Measurements from ENCODE around the gene CCL27. TPM values are rescaled to one million over a fixed set of nuclear protein-coding genes. Genes with fewer than 3 reads are reported as not detected.
A peak's percentile ranks its signal among the peaks of the same experiment; 100 is the strongest.

CCL27 gene
- total RNA-seq, 1 donor from 2014 or later, result 0.78 TPM

GRCh38 chr9:34628656-34629490 is 33.6 kb downstream of the CCL27 start, which contains the start of gene ARID3C:
TSS of gene ARID3C (minus strand) at chr9:34629066. CDS start at chr9:34628014, 1,052 bp downstream.
- peaks cover 12% of the 10 kb centered on the region for H3K4me1 Mint-ChIP-seq (ENCODE audit: unreplicated experiment)
- peaks cover 66% of the 10 kb centered on the region for H3K27me3 Mint-ChIP-seq (ENCODE audit: unreplicated experiment)
- TF ChIP-seq CTCF (IDR thresholded peaks at IDR 0.05), result no peak
- no peaks in the 10 kb centered on the region for H3K36me3 Mint-ChIP-seq (ENCODE audit: unreplicated experiment)
- H3K27ac Mint-ChIP-seq (ENCODE audit: unreplicated experiment), result no peak within 1 kb of the TSS
- H3K9me3 Mint-ChIP-seq (ENCODE audit: unreplicated experiment), result no peaks in the 10 kb centered on the region
- H3K4me3 Mint-ChIP-seq (ENCODE audit: unreplicated experiment), result peak within 1 kb of the TSS; percentile 75
- no peak for DNase-seq (ENCODE audit: extremely low spot score, unreplicated experiment)

- DNase-seq (ENCODE audit: extremely low spot score, unreplicated experiment), result no peak
- Mint-ChIP-seq H3K4me3 (ENCODE audit: unreplicated experiment) (peak overlapping the region; percentile 75), H3K4me1 (ENCODE audit: unreplicated experiment) (peaks cover 12% of the 10 kb centered on the region), H3K9me3 (ENCODE audit: unreplicated experiment) (no peaks in the 10 kb centered on the region), H3K36me3 (ENCODE audit: unreplicated experiment) (no peaks in the 10 kb centered on the region), H3K27ac (ENCODE audit: unreplicated experiment) (no peak overlapping the region), H3K27me3 (ENCODE audit: unreplicated experiment) (peaks cover 66% of the 10 kb centered on the region)
- no peak for TF ChIP-seq CTCF (IDR thresholded peaks at IDR 0.05)
Observed at GRCh38 chr9:34627716-34628655, 34.5 kb downstream of the CCL27 start.

GRCh38 chr9:34625186-34625486 is 37.3 kb downstream of the CCL27 start:
- H3K4me1 Mint-ChIP-seq (ENCODE audit: unreplicated experiment), result peaks cover 17% of the 10 kb centered on the region
- no peak for TF ChIP-seq CTCF (IDR thresholded peaks at IDR 0.05)
- H3K4me3 Mint-ChIP-seq (ENCODE audit: unreplicated experiment), result no peak overlapping the region

GRCh38 chr9:34624475-34625185 is 37.8 kb downstream of the CCL27 start:
- no peak overlapping the region for H3K4me3 Mint-ChIP-seq (ENCODE audit: unreplicated experiment)
- H3K36me3 Mint-ChIP-seq (ENCODE audit: unreplicated experiment), result no peaks in the 10 kb centered on the region
- no peak overlapping the region for H3K27ac Mint-ChIP-seq (ENCODE audit: unreplicated experiment)
- TF ChIP-seq CTCF (IDR thresholded peaks at IDR 0.05), result no peak
- DNase-seq (ENCODE audit: extremely low spot score, unreplicated experiment), result no peak
- H3K9me3 Mint-ChIP-seq (ENCODE audit: unreplicated experiment), result no peaks in the 10 kb centered on the region
- peaks cover 41% of the 10 kb centered on the region for H3K27me3 Mint-ChIP-seq (ENCODE audit: unreplicated experiment)
- peaks cover 20% of the 10 kb centered on the region for H3K4me1 Mint-ChIP-seq (ENCODE audit: unreplicated experiment)

More at GRCh38 chr9:34625186-34625486, 37.3 kb downstream of the CCL27 start:
- Mint-ChIP-seq H3K27me3 (ENCODE audit: unreplicated experiment) (peaks cover 46% of the 10 kb centered on the region), H3K9me3 (ENCODE audit: unreplicated experiment) (no peaks in the 10 kb centered on the region), H3K27ac (ENCODE audit: unreplicated experiment) (no peak overlapping the region), H3K36me3 (ENCODE audit: unreplicated experiment) (no peaks in the 10 kb centered on the region)
- DNase-seq (ENCODE audit: extremely low spot score, unreplicated experiment), result no peak

Data from osteocyte (in vitro differentiated cells).